Activated CD4-positive, alpha-beta T cell treated with anti-CD3 and anti-CD28 coated beads, Interleukin-10, Interleukin-2, amounts not matched to agents 100 ng/mL and 50 ng/mL, durations not matched to agents 16 hours and 8 hours (primary cell): Measurements from ENCODE around the gene SORBS1.
"Not testable (repeated sequence)": the region's sequence is repeated elsewhere in the genome, so short reads cannot be mapped to it uniquely, and the experiment has no call there.

Experiments used
- DNase-seq: peaks from one replicate; pipeline ENCODE4 v3.0.0-alpha.2; 2020

The SORBS1 gene

DNA sequence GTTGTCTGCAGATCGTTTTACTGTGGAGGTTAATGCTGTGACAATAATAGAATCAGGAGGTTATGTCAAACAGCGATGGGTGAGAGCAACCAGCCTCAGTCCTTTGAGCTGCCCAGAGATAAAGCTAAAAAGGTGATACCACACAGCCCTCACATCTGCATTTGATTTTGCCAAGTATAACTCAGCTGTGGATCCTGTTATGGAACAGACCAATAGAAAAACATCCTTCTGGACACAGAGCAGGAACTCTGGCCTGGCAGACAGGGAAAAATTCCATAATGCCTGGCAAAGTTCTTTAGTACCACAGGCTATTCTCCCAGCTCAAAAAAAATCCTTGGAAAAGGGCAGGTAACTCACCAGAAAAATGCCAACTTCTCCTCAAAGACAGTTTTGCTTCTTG, 183.2 kb downstream of the SORBS1 start:
- no peak for DNase-seq

DNA sequence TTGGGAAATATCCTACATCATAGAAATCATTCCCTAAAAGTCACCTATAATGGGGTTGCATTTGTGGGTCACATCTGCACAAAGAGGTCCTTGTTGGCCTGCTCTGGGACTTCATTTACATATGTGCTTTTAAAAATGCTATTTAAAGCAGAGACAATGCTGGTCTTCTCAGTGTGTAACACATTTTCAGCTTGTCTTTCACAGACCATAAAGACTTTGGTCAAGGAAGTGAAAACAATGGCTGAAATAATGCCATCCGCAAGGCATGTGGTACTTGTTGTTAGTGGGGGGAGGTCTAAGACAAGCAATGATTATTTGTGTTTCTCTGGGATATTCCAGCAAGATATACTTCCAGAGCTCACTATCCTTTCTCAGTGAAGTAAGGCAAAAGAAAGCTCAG, 185.8 kb downstream of the SORBS1 start:
- no peak for DNase-seq

- DNase-seq, result peak; percentile 85
Observed at GRCh38 chr10:95374597-95375209, 186.5 kb downstream of the SORBS1 start.

- DNase-seq, result no peak
Observed at GRCh38 chr10:95373660-95374059, 187.5 kb downstream of the SORBS1 start.

DNA sequence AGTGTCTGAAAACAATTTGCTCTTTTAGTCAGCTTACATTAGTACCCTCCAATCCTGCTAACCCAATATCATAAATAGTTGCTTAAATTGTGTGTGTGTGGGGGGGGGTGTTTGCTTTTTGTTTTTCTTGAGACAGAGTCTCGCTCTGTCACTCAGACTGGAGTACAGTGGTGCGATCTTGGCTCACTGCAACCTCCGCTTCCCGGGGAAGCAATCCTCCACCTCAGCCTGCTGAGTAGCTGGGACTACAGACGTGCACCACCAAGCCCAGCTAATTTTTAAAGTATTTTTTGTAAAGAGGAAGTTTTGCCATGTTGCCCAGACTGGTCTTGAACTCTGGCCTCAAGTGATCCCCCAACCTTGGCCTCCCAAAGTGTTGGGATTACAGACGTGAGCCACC, 196.8 kb downstream of the SORBS1 start:
- DNase-seq, result no peak

DNA sequence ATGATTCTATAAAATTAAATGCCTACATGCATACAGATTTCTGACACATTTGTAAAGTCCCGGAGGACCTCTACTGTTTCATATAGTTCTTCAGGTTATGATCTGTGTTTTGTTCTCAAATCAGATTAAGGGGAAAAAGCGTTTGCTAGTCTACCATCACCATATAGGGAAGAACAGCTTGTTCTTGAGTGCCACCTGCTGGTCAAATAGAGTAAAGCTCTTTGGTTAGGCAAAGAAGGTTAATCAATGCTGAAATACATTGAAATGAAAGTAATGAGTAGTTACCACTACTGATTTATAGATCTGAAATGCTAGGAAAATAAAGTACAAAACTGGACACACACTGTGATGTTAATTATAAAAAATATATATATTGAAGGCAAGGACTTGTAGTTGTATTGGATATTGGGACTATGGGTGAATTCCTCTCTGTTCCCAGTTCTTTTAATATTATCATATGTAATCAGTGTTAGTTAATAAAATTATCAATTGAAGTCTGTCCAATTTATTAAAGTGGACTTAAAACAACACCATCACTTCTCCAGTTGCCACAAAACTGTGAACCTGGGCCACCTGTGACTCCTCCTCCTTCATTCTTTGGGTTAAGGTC, 197.8 kb downstream of the SORBS1 start:
- DNase-seq, result peak; percentile 74

DNA sequence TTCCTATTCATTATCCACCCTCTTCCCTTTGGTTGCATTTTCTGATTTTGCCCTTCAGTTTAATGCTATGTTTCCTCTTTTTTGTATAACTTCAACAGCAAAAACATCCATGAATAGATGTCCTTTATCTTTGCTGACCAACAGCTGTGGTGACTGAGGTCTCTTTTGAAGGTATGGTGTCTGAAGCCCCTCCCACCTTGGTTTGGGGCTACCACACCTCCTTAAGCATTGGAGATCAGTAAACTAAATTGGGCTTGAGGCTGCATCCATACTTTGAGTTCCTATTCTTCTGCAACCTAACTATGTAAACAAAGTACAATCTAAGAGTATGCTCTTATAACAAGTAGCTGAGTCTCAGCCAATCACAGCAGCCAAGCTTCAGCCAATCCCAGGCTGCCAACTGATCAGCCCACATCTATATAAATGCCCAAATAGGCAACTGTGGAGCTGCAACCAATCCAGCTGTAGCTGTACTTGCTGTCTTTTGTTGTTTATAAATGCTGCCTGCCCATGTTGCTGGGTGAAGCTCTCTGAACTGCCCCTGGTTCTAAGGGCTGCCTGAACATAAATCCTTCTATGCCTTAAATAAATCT, 201.0 kb downstream of the SORBS1 start:
- no peak for DNase-seq

DNA sequence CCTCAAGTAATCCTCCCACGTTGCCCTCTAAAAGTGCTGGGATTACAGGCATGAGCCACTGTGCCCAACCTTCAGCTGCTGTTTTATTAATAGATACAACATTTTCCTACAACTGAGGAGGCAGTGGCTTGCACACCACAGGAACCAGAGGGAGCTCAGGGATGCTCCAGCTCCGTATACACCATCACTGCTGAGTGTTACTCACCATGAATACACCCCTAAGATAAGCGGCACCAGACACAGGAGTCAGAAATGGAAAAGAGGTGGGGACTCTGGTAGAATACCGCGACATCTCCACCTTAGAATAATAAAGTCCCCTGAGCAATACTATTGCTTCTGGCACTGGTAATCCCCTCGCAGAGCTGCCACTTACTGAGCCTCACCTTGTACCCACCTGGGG, 201.7 kb downstream of the SORBS1 start:
- DNase-seq, result no peak

GRCh38 chr10:95356190-95356955, 204.8 kb downstream of the SORBS1 start:
- no peak for DNase-seq

DNA sequence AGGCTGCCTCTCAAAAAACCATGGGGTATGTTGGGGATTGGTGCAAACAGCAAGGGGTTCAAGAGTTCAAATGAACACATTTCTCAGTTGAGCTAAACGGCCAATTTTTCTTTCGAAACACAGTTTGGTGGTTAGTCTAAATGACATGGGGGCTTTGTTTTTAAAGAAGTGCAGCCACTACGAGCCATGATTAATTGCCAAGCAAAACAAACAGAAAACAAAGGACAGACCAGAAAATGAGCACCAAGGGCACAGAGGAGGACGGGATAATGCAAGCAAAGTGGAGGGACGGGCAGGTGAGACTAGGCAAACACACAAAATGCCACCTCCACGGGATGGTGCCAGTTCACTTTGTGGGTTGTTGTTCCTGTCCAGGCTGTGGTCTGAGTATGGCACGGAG, 205.9 kb downstream of the SORBS1 start:
- no peak for DNase-seq

- DNase-seq, result no peak
Observed at GRCh38 chr10:95354110-95354509, 207.1 kb downstream of the SORBS1 start.

DNA sequence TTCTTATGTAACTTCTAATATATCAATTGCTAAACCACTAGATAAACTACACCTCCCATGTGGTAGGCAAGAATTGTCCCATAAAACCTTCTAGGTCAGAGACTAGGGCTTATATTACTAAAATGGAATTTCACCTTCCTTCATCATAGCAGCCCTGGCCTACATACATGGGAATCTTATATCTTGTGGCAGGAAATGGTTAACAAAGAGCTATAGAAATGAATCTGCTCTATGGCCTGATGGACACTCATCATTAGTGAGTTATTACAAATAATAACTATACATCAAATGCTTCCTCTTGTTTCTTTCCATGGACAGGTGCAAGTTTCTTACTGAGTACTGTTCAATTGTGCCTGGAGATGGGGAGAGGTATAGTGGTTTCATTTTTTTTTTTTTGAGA, 208.0 kb downstream of the SORBS1 start:
- no peak for DNase-seq

- peak; percentile 3 for DNase-seq
Observed at GRCh38 chr10:95352684-95353083, 208.5 kb downstream of the SORBS1 start.

- DNase-seq, result no peak
Observed at GRCh38 chr10:95350830-95351228, 210.3 kb downstream of the SORBS1 start.

- DNase-seq, result no peak
Observed at GRCh38 chr10:95350219-95350829, 210.8 kb downstream of the SORBS1 start.

DNA sequence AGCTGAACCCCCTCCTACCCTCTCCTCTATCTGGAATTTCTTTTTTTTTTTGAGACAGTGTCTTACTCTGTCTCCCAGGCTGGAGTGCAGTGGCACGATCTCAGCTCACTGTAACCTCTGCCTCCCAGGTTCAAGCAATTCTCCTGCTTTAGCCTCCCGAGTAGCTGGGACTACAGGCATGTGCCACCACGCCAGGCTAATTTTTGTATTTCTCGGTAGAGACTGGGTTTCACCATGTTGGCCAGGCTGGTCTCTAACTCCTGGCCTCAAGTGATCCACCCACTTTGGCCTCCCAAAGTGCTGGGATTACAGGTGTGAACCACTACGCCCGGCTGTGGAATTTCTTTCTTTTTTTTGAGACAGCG, 213.8 kb downstream of the SORBS1 start:
- not testable (repeated sequence) for DNase-seq

GRCh38 chr10:95346715-95347401, 214.3 kb downstream of the SORBS1 start:
- DNase-seq, result no peak

GRCh38 chr10:95343573-95343972, 217.6 kb downstream of the SORBS1 start:
- DNase-seq, result no peak

DNA sequence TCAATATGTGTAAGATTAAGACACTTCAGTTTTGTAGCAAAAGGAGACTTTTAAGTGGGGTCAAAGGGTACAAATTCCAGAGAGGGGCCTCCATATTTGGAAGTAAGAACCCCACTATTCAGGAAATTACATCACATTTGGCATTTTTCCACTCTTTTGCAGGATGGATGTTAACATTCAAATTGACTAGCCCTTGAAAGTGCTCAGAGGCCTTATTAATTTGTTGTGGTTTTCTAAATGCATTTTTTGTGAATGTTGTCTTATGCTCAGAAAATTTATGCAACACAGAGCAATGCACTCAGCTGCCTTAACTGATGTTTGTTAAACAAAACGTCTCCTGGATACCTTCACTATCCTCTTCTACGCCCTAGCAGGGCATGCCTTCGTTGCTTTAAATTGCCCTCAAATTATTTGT, 219.4 kb downstream of the SORBS1 start:
- no peak for DNase-seq

- no peak for DNase-seq
Observed at GRCh38 chr10:95339863-95340262, 221.3 kb downstream of the SORBS1 start.

DNA sequence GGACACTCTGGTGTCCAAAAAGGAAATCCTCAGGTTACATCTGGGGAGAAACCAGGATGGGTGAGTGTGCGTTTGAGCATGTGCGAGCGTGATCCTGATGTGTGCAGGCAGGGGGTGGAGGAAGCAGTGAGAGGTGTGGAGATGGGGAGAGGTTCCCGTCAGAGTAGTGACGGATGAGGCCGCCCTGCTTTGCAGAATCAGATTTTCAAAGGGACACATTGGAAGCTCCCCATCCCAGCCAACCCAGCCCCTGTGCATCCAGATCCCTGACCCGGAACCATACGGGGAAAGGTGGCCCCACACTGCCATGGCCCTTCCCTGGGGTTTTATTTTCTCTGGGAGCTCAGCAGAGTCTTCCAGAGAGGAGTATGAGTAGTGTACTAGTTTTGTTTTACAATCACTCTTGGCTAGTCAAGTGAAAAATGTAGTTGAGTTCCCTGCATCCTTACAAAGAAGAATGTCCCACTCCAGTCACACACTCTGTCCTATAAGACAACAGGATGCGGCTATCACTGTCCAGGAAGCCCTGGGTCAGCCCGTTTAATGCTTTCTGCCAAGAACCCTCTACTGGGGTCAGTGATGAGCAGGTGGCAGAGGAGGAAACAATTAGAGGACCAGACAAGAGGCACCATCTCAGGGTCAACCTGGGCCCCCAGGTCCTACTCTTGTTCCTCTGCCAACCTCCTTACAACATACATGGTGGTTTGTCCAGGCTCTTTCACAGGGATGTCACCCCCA, 223.6 kb downstream of the SORBS1 start:
- DNase-seq, result no peak

DNA sequence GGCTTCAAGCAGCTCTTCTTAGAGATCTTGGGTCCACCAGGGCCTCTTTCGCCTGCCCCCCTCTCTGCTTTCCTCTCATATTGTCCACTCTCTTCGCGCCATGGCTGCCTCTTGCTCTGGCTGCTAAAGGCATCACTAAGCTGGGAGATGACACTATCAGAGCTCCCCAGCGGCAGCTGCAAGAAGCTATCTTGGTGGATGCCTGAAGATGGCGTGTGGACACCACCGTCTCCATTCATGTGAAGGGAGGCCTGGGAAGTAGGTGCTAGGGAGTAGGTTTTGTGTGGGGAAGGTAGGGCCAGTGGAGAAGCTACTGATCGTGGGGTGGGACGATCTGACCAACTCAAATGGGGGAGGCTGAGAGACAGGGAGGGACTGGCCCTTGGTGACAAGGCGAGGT, 224.5 kb downstream of the SORBS1 start:
- no peak for DNase-seq
